Epithelial cell of esophagus (primary cell): ENCODE measurements around the gene TSPAN7.
A peak's percentile ranks its signal among the peaks of the same experiment; 100 is the strongest.

Source experiments
- DNase-seq: peaks from one replicate; pipeline ENCODE4 v3.0.0; 2010; ENCODE audit warnings: low read depth
- H3K4me3 ChIP-seq: 2 replicates; pipeline ENCODE4 v1.5.1; 2011; ENCODE audit warnings: mild to moderate bottlenecking, low read length, control low read depth
- CTCF ChIP-seq: IDR thresholded peaks from 2 replicates; pipeline ENCODE4 v1.5.1; 2011; ENCODE audit warnings: low read depth, mild to moderate bottlenecking, low read length, control low read depth, inconsistent platforms; ENCODE audit not compliant: insufficient read depth; ENCODE audit errors: missing control alignments

The TSPAN7 gene

GRCh38 chrX:38717871-38718270, 156.5 kb downstream of the TSPAN7 start:
- no peak overlapping the region for H3K4me3 ChIP-seq
- TF ChIP-seq CTCF = peak; percentile 43
- peak; percentile 10 for DNase-seq

GRCh38 chrX:38718311-38718710, 157.0 kb downstream of the TSPAN7 start:
- no peak overlapping the region for H3K4me3 ChIP-seq
- no peak for DNase-seq
- TF ChIP-seq CTCF = no peak

GRCh38 chrX:38726612-38727011, 165.3 kb downstream of the TSPAN7 start:
- TF ChIP-seq CTCF = no peak
- peak; percentile 2 for DNase-seq

GRCh38 chrX:38727668-38728067, 166.3 kb downstream of the TSPAN7 start:
- H3K4me3 ChIP-seq = no peak overlapping the region
- no peak for TF ChIP-seq CTCF
- DNase-seq = no peak

More at GRCh38 chrX:38726612-38727011, 165.3 kb downstream of the TSPAN7 start:
- no peak overlapping the region for H3K4me3 ChIP-seq

- no peak for TF ChIP-seq CTCF
- no peak overlapping the region for H3K4me3 ChIP-seq
- peak; percentile 7 for DNase-seq
These were observed 171.5 kb downstream of the TSPAN7 start for GRCh38 chrX:38732866-38733265.
